GM21619 (cell line): ENCODE results near the gene STAT5A.
"Not testable (repeated sequence)": the region's sequence is repeated elsewhere in the genome, so short reads cannot be mapped to it uniquely, and the experiment has no call there.

Experiments
- ATAC-seq: cut with Tn5 transposase; IDR thresholded peaks from one replicate; pipeline ENCODE4 v1.9.1; 2021; ENCODE audit not compliant: unreplicated experiment

STAT5A gene

DNA sequence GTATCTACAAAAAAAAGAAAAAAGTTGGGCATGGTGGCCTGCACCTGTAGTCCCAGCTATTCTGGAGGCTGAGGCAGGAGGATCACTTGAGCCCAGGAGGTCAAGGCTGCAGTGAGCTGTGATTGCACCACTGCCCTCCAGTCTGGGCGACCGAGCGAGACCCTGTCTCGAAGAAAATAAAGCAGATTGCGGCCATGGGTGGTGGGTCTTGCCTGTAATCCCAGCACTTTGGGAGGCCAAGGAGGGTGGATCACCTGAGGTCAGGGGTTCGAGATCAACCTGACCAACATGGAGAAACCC, 16.7 kb downstream of the STAT5A start:
- not testable (repeated sequence) for ATAC-seq

DNA sequence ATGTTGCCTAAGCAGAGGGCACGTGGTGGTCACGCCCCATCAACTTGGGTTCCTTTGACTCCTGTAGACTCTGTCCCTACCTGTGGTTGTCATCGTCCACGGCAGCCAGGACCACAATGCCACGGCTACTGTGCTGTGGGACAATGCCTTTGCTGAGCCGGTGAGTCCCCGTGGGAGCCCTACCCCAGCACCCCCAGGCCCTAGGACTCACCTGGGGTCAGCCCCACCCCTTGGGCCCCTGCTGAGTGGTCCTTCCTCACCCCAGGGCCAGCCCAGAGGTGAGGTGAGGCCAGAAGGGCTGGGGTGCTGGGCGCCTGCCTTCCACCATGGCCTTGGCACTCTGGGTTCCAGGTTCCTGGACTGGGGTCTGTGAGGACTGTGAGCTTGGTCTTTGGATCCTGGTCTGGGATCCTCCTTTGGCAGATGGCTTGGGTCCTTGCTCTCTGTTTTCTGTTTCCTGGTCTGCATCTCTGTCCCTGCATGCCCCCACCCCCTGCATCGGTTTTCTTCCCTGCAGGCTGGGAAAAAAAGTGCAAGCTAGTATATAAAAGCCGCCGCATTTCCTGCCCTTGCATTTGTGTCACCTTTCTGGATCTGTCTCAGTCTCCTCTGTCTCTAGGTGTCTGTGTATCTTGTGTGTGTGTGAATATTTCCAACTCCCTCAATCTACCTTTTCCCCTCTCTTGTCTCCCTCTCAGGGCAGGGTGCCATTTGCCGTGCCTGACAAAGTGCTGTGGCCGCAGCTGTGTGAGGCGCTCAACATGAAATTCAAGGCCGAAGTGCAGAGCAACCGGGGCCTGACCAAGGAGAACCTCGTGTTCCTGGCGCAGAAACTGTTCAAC, 17.5 kb downstream of the STAT5A start:
- no peak for ATAC-seq

DNA sequence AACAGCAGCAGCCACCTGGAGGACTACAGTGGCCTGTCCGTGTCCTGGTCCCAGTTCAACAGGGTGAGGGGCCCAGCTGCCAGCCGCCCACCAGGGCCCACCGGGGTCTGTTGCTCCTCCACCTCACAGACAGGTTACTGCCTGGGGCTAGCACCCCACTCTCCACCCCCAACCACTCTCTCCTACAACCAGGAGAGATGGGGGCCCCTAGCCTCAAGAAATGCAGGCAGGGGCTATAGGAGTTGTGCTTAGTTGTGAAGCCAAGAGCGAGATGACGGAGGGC, 18.0 kb downstream of the STAT5A start:
- no peak for ATAC-seq

DNA sequence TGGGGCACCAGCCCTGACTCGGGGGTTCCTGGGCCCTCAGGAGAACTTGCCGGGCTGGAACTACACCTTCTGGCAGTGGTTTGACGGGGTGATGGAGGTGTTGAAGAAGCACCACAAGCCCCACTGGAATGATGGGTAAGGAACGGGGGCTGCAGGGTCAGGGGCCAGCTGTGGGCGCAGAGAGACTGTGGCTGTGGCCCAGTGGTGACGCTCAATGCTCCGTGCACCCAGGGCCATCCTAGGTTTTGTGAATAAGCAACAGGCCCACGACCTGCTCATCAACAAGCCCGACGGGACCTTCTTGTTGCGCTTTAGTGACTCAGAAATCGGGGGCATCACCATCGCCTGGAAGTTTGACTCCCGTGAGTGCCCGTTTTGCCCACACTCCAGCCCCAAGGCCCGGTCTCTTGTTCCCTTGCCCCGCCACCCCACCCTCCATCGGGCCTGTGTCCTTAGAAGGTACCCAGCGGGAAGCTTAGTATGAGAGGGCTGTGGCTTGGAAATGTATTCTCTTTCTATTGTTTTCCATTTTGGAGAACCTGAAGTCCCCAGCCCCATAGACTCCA, 19.1 kb downstream of the STAT5A start:
- ATAC-seq, result no peak

DNA sequence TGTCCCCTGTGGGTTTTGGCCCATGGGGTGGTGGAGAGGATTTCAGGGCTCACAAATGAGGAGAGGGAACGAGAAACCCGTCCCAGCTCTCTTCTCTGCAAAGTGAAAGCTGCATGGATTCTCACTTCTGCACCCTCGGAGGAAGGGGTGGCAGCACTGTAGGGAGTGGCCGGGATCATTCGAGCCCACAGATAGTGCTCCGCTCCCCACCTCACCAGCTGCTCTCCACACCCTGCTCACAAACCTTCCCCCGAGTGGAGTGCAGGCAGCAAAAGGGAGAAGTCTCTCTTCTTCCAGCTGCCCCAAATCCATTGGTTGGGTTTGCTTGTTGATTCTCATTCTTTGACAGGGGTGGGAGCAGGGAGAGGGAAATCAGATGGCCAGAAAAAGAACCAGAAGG, 20.1 kb downstream of the STAT5A start:
- no peak for ATAC-seq

DNA sequence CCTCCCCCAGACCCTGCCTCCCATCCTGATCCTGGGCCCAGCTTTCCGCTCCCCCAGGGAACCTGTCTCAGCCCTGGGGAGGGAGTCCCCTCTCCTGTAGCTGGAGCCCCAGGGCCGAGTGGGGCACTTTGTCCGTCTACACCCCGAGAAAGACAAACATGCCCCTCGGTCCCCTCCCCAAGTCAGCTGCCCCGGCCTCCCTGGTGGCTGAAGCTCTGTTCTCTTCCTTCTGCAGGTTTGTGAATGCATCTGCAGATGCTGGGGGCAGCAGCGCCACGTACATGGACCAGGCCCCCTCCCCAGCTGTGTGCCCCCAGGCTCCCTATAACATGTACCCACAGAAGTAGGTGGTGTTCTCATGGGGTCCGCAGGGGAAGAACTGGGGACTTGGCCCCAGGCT, 20.8 kb downstream of the STAT5A start:
- no peak for ATAC-seq

DNA sequence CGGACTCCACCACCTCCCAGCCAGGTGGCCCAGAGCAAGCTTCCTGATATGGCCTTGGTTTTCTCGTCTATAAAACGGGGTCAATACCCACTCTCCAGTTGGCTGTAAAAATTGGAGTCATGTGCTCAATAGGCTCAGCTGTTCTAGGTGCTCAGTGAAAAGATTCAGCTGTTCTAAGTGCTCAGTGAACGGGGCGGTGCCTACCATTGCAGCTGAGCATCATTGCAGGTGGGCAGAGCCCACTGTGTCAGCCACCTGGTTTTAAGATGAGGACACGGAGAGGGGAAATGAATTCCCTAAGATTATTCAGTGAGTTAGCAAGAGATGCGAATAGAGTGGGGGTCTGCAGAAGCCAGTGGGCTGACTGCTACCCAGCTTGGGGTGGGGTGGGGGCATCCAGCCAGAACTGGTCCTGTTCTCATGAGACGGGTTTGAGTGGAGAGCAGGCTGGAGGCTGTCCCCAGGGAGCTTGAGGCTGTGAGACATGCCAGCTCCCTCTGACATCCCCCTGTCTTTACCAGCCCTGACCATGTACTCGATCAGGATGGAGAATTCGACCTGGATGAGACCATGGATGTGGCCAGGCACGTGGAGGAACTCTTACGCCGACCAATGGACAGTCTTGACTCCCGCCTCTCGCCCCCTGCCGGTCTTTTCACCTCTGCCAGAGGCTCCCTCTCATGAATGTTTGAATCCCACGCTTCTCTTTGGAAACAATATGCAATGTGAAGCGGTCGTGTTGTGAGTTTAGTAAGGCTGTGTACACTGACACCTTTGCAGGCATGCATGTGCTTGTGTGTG, 21.9 kb downstream of the STAT5A start:
- no peak for ATAC-seq

DNA sequence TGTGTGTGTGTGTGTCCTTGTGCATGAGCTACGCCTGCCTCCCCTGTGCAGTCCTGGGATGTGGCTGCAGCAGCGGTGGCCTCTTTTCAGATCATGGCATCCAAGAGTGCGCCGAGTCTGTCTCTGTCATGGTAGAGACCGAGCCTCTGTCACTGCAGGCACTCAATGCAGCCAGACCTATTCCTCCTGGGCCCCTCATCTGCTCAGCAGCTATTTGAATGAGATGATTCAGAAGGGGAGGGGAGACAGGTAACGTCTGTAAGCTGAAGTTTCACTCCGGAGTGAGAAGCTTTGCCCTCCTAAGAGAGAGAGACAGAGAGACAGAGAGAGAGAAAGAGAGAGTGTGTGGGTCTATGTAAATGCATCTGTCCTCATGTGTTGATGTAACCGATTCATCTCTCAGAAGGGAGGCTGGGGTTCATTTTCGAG, 22.5 kb downstream of the STAT5A start:
- ATAC-seq, result no peak

DNA sequence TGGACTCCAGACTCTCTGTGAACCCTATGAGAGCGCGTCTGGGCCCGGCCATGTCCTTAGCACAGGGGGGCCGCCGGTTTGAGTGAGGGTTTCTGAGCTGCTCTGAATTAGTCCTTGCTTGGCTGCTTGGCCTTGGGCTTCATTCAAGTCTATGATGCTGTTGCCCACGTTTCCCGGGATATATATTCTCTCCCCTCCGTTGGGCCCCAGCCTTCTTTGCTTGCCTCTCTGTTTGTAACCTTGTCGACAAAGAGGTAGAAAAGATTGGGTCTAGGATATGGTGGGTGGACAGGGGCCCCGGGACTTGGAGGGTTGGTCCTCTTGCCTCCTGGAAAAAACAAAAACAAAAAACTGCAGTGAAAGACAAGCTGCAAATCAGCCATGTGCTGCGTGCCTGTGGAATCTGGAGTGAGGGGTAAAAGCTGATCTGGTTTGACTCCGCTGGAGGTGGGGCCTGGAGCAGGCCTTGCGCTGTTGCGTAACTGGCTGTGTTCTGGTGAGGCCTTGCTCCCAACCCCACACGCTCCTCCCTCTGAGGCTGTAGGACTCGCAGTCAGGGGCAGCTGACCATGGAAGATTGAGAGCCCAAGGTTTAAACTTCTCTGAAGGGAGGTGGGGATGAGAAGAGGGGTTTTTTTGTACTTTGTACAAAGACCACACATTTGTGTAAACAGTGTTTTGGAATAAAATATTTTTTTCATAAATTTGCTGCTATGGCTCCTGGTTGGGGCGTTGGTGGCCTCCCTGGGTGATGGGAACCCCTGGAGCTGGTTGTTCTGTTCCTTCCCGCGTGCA, 23.1 kb downstream of the STAT5A start:
- ATAC-seq, result no peak

DNA sequence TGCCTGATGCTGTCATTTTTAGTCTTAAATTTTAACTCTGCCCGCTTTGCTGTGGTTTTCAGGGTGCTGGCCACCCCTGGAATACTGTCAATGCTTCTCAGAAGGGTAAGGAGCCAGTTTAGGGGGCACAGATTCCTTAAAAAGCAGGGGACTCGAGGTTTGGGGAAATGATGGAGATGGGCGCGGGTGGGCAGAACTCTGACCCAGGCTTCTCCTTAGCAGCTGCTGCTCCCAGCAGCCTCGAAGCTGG, 23.7 kb downstream of the STAT5A start:
- ATAC-seq, result no peak

DNA sequence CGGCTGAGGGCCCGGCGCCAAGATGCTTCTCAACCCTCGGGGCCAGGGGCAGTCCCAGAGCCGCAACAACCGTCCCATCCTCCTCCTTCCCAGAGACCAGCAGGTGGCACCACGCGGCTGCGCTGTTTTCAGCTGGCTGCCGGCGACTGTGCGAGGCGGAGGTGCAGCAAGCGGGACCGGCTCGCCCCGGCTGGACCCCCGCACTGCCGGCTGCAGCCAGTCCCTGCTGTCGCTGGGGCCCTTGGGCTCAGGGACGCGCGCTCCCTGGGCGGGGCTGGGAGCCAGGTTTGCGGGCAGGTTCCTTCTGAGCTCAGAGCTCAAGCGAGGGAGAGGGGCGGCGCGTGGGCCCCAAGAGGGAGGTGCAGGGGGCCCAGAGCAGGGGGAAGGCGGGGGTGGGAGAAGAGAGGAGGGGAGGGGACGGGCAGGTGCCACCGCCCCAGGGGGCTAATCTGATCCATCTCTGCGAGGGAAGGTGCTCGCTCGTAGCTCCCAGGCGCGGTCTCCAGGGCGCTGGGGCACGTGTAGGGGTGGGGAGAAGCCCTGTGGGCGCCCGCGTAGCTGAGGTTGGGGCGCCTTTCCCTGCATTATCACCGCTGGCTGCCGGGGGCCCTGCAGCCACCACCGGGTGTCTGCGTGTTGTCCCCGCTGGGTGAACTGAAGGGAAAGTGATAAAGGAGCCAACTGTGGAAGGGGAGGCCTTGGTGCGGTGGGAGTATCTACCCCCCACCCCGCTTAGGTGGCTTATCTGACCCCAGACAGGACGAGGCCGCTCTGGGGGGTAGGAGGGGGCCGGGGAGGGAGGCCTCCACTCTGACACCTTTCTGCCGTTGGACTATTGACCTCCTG, 24.2 kb downstream of the STAT5A start:
- ATAC-seq, result no peak

DNA sequence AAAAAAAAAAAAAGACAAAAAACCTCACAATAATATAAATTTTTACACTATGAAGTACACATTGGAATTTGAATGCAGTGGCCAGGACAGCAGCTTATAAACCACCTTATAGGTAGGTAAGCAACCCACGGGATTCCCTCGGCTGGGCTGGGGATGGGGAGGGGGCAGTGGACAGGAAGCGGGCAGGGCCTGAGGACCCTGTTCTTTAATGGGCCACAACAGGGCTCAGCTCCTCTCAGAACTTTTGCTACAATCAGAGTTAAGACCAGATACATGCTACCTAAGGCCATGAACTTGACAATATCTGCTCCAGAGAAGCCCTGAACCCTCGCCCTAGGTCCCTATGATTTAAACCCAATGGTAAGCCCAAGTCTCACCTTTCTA, 25.1 kb downstream of the STAT5A start:
- ATAC-seq, result no peak

DNA sequence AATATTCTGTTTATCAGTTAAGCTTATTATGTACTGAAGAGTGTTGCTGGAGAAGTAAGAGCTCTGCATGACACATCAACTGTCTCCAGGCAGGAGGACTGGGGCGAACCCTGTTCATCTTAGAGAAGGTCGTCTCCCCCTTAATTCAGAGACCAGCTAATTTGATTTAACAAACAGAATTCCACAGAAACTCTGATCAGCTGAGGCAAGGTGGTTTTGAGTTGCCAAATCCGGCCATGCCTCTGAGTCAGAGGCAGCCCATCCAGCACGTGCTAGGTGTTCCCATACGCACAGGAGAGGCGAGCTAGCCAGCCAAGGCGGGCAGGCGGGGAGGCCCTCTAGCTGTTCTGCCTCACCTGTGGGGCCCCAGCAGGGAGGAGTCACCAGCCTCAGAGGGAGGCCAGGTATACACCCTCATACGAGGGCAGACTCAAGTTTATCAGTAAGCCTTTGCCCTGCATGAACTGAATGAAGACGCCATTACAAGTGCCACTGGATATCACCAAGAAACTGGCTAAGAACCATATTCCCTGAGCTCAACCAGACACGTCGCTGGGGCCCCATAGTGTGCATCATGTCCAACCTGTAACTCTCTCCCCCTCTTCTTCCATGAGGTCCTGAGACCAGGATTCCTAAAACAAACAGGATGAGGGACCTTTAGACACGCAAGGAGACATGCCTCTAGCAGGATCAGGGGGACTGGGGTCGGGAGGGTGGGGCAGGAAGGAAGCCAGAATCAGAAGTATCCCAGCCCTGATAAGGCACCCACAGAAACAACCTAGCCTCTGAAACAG, 25.7 kb downstream of the STAT5A start:
- ATAC-seq, result no peak

DNA sequence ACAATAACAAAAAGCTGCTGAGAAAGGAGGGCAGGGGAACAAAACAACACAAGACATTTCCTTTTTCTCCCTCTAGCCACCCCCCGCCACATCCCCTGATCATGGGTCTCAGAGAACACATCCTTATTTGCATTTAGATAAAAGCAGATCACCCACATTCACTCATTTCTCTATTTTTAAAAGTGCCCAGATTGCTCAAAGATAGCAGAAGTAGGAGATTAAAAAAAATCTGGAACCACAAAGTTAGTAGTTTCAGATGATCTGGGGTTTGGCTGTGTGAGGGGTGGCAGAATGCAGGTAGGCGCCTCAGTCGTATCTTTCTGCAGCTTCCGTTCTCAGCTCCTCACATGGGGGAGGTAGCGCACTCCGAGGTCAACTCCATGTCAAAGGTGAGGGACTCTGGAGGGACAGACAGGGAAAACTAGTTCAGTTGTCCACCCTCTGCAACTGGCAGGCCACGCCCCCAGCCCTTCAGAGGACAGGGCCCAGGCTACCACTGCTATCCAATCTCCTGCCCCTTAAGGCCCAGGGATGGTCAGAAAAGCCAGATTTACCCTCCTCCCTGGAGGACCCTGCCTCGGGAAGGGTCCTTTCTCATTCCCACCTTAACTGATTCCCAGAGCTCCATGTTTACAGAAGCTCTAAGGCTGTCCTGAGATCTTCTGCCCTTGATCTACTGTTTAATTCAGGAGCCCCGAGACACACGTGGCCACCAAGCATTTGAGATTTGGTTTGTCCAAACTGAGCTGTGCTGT, 27.3 kb downstream of the STAT5A start:
- no peak for ATAC-seq

DNA sequence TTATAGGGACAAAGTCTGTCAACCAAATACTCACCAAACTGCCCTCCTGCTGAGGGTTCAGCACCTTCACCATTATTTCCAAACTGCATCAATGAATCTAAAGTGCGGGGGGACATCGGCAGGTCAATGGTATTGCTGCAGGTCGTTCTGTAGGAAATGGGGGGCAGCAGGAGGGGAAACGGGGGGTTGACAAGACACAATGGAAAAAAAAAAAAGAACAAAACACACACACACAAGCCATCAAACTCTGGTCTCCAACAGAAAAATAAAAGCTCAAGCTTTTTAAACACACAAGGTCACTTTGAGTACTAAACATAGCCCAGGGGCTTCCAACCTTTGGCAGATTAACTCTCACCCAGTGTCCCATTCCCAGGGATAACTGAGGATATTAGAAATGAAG, 28.5 kb downstream of the STAT5A start:
- no peak for ATAC-seq

DNA sequence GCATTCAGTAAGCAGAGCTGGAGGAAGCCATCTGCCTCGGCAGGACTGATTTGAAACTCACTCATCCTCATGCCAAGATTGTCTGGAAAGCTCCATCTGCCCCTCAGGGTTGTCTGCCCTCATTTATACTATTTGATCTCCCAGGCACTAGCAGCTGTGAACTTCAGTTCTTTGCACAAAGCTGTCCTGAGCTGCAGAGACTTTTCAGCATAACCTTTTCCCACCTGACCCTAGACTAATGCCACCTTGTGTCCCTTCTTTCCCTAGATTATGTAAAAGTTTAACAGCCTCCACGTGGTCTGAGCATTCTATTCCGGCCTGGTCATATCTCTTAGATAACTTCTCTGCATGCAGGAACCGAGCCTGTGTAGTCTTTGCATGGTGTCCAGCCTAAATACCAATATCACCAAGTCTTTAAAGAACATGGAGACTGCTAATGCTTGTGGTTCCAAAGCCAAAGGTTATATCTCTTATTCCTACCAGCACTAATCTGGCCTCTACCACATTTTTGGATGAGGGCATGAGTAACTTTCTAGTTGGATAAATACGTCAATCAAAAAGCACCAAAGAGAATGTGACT, 29.1 kb downstream of the STAT5A start:
- no peak for ATAC-seq

DNA sequence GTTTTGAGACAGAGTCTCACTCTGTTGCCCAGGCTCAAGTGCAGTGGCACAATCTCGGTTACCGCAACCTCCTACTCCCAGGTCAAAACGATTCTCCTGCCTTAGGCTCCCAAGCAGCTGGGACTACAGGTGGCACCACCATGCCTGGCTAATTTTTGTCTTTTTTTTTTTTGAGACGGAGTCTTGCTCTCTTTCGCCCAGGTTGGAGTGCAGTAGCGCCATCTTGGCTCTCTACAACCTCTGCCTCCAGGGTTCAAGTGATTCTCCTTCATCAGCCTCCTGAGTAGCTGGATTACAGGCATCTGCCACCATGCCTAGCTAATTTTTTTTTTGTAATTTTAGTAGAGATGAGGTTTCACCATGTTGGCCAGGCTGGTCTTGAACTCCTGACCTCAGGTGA, 29.7 kb downstream of the STAT5A start:
- not testable (repeated sequence) for ATAC-seq

DNA sequence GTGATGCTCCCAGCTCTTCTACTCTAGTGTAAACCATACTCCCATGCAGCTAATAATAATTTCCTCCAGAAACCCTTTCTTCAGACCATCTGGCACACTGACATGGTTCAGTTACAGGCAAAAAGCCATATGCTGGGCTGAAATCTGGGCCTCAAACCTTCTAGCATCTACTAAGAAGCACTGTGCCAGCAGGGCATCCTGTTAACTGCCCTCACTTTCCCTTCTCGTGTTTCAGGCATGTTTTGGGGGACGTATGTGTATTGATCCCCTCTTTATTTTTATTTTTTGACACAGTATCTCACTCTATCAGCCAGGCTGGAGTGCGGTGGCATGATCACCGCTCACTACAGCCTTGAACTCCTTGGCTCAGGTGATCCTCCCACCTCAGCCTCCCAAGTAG, 33.3 kb downstream of the STAT5A start:
- no peak for ATAC-seq
